A673 (cell line): Measurements from ENCODE around the gene TMPRSS6.

ENCODE experiments used
- EZH2 ChIP-seq: fragments of 200-600 bp; sonication (generic); IDR thresholded peaks from 2 replicates; pipeline ENCODE4 v1.6.1; 2017; ENCODE audit warnings: borderline replicate concordance, low read depth, mild to moderate bottlenecking, mixed read lengths, antibody characterized with exemption, low read length; ENCODE audit not compliant: poor library complexity, severe bottlenecking
- TF ChIP-seq, protein P1 (sequence below): fragments of 300-800, 200-600 bp; sonication (generic); conservative IDR thresholded peaks from 2 replicates; pipeline ENCODE4 v1.5.1; 2017; ENCODE audit warnings: low read depth, mild to moderate bottlenecking, antibody characterized with exemption, low read length, moderate library complexity, mixed read lengths

DNA sequence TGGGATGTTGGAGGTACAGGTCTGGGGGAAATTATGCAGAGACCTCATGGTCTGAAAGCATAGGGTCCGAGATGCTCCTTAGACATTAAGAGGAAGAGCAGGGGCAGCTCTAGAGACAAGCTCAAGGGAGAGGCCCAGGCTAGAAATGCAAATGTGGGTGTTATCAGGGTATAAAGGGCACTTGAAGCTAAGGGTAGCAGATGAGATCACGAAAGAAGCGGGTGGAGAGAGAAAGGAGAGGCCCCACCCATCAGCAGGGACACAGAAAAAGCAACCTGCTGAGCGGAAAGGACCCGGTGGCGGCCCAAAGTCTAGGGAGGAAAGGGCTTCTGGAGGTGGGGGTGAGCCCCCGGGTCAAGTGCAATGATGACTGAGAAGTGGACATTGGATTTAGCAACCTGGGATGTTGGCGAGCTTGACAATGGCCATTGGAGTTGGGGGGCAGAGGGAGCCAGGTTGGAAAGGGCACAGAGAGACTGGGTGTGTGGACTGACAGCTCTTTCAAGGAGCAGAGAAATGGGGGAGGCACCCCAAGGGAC, 8.9 kb downstream of the TMPRSS6 start:
- no peak for TF ChIP-seq EZH2
- TF ChIP-seq, protein P1, sequence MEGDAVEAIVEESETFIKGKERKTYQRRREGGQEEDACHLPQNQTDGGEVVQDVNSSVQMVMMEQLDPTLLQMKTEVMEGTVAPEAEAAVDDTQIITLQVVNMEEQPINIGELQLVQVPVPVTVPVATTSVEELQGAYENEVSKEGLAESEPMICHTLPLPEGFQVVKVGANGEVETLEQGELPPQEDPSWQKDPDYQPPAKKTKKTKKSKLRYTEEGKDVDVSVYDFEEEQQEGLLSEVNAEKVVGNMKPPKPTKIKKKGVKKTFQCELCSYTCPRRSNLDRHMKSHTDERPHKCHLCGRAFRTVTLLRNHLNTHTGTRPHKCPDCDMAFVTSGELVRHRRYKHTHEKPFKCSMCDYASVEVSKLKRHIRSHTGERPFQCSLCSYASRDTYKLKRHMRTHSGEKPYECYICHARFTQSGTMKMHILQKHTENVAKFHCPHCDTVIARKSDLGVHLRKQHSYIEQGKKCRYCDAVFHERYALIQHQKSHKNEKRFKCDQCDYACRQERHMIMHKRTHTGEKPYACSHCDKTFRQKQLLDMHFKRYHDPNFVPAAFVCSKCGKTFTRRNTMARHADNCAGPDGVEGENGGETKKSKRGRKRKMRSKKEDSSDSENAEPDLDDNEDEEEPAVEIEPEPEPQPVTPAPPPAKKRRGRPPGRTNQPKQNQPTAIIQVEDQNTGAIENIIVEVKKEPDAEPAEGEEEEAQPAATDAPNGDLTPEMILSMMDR: no peak
